AG04449 (cell line): ENCODE data around the gene CYP2S1.

ENCODE experiments used
- CTCF ChIA-PET: fragments of 350-600 bp; formaldehyde crosslinking; extraction: SDS; loops from one replicate; lab custom pipeline; 2021; ENCODE audit warnings: antibody characterized with exemption; lab: Yijun Ruan, JAX
- POLR2A ChIA-PET: fragments of 400-600, 350-600 bp; formaldehyde crosslinking; extraction: SDS; loops from one replicate; lab custom pipeline; 2020; ENCODE audit warnings: antibody characterized with exemption, inconsistent platforms; lab: Yijun Ruan, JAX
- DNase-seq: peaks from one replicate; pipeline ENCODE4 v3.0.0-alpha.2; 2010; ENCODE audit warnings: low read depth, low spot score
- H3K4me3 ChIP-seq: 2 replicates; pipeline ENCODE4 v1.5.1; 2011; ENCODE audit warnings: low read depth, mild to moderate bottlenecking, control low read depth, low read length
- TF ChIP-seq, protein P1 (sequence below): IDR thresholded peaks from one replicate; pipeline ENCODE4 v1.5.1; 2011; ENCODE audit warnings: mild to moderate bottlenecking, moderate library complexity, low read length, control low read depth, inconsistent platforms; ENCODE audit not compliant: insufficient read depth; ENCODE audit errors: missing control alignments

The CYP2S1 gene

DNA sequence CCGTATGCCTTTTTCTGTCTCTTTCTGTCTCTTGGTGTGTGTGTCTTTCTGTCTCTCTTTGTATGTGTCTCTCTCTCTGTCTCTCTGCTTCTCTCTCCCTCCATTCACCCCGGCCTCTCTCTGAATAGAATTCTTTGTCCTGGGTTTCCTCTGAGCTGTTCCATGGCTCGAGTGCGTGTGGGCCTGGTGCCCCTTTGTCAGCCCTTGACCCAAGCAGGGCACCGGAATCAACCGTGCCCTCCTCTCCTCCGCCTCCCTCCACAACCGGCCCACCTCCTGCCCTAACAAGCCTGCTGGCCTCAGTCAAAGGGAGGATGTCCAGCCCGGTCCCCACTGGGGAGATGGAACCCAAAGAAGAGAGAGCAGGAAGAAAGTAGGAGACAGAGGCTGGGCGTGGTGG, 29.2 kb downstream of the CYP2S1 start:
- TF ChIP-seq, protein P1, sequence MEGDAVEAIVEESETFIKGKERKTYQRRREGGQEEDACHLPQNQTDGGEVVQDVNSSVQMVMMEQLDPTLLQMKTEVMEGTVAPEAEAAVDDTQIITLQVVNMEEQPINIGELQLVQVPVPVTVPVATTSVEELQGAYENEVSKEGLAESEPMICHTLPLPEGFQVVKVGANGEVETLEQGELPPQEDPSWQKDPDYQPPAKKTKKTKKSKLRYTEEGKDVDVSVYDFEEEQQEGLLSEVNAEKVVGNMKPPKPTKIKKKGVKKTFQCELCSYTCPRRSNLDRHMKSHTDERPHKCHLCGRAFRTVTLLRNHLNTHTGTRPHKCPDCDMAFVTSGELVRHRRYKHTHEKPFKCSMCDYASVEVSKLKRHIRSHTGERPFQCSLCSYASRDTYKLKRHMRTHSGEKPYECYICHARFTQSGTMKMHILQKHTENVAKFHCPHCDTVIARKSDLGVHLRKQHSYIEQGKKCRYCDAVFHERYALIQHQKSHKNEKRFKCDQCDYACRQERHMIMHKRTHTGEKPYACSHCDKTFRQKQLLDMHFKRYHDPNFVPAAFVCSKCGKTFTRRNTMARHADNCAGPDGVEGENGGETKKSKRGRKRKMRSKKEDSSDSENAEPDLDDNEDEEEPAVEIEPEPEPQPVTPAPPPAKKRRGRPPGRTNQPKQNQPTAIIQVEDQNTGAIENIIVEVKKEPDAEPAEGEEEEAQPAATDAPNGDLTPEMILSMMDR: no peak
- POLR2A ChIA-PET: interaction anchor here (1.6 to 2.5 kb wide), 2 partner anchors 11 to 42 kb away, joined by 3 to 18 read pairs; partner anchors contain the start of gene HNRNPUL1
- peak overlapping the region; percentile 25 for H3K4me3 ChIP-seq
- CTCF ChIA-PET: interaction anchor here (1.7 to 2.4 kb wide), 2 partner anchors 40 to 86 kb away, joined by 4 to 8 read pairs; no protein-coding TSS in a partner anchor
- DNase-seq: no peak

DNA sequence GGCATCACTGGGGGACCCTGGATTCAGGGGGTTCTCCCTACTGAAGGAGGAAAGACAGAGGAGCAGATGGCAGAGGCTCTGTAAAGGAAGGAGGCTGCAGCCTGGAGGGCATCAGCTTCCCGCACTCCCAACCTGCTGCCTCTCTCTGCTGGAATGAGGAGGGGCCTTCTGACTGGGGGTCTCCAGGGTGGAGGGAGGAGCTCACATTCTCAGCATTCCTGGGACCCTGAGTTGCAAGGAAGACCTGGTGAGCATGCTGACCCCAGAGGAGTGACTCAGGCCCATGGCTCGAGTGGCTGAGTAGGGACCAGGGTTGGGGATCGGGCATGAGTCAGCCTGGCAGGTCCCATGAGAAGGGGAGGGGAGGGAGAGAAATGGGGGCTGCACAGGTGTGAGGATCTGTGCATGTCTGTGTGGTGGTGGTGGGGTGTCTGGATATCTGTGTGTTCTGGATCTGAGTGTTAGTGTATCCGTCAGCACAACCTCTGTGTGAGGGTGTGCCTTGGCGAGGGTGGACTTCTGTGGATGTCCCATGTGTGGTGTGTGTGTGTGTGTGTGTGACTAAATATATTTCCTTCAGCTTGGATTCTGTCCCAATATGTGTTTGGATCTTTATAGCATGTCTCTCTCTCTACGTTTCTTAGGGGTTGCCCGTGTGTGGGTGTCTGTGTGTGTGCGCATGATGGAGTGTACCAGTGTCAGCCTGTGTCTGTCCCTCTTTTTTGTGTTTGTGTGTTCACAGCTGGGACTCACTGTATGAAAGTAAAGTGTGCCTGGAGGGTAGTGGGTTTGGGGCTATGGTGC, 30.6 kb downstream of the CYP2S1 start:
- CTCF ChIA-PET: interaction anchor here (0.8 to 4.3 kb wide), 6 partner anchors 10 to 85 kb away, joined by 3 to 24 read pairs (median 6); partner anchors contain the start of gene HNRNPUL1
- TF ChIP-seq, protein P1: no peak
- H3K4me3 ChIP-seq: peak overlapping the region; percentile 37
- POLR2A ChIA-PET: interaction anchor here (0.7 to 2.5 kb wide), 5 partner anchors 10 to 40 kb away, joined by 3 to 18 read pairs (median 3); partner anchors contain the start of gene HNRNPUL1
- DNase-seq: no peak

DNA sequence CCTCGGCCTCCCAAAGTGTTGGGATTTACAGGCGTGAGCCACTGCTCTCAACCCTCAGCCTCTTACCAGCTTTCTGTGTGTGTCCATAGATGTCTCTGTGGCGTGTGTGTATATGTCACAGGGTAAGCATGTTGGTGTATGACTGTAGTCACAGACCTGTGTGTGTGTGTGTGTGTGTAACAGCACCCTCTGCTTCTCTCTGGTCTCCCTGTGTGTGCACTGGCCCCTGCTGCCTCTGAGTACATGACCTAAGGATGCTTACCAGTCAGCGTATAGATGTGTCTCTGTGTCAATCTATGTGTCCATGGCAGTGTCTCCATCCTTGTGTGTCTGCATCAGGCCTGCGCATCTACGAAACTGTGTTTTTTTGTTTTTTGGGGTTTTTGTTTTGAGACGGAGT, 31.6 kb downstream of the CYP2S1 start:
- H3K4me3 ChIP-seq: peak overlapping the region; percentile 3; the same call in 1 of the 2 replicates
- TF ChIP-seq, protein P1: no peak
- CTCF ChIA-PET: interaction anchor here (1.0 to 4.3 kb wide), 5 partner anchors 9 to 84 kb away, joined by 3 to 24 read pairs (median 7); partner anchors contain the start of gene HNRNPUL1
- DNase-seq: no peak
- POLR2A ChIA-PET: interaction anchor here (2.5 to 4.0 kb wide), 2 partner anchors 39 kb away, joined by 18 to 28 read pairs; partner anchors contain the start of gene HNRNPUL1

DNA sequence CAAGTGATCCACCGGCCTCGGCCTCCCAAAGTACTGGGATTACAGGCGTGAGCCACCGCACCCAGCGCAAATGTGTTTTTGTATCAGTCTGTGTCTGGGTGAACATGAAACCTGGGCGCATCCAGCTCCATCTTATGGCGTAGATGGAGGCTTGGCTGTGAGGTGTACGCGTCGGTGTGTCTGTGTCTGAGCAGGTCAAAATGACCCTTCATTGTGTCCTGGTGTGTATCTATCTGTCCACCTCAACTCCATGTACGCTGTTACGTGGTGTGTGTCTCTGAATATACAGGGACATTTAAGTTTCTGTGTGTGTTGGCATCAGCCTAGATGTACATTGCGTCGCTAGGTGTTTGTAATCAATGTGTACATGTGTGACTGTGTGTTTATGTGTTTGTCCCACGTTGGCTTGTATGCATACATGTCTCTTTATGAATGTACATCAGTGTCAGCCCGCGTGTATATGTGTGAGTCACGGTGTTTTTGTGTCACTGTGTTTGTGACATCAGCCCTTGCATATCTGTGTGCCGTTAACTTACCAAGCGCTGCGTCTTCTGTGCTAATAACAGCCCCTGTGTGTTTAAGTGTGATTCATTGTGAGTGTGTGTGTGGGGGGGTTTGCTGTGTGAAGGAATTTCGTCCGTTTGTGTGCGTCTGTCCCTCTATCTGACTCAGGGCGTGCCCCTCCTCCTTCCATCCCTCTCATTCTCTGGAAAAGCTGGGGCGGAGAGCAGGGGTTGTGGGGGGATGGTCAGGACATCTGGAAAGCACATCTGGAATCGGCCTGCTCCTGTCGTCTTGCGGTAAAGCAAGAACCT, 32.4 kb downstream of the CYP2S1 start:
- POLR2A ChIA-PET: interaction anchor here (0.7 to 4.0 kb wide), 7 partner anchors 11 to 73 kb away, joined by 3 to 28 read pairs (median 3); partner anchors contain the start of gene HNRNPUL1

DNA sequence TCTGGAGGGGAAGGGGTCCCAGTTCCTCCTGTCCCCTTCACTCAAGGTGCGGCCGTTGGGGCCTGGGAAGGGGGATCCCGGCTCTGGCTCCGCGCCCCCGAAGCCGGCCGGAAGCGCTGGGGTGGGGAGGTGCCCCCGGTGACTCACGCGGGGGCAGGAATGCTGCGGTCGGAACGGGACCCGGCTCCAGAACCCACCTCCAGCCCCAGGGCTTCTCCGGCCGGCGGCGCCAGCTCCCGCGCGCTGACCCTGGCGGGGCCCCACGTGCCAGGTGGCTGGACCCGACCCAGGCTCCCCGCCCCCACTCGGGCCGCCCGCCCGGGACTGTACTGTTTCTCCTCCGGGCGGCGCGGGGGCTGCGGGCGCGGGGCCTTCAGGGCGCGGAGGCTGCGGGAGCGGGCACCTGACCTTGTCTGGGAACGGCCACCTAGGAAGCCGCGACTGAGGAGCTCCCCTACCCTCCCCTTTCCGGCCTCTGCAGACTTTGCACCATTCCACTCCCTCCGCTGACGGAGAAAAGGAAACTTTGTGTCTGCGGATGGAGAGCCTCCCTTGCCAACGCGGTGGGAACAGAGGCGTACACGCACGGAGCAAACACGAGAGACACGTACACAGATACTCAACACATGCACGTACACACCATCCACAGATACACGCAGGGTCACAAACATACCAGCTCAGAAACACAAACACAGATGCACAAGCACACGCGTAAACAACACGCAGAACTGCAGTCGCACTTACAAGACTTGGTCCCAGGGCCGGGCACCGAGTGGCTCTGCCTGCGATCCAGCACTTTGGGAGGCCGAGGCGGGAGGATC, 33.2 kb downstream of the CYP2S1 start:
- ChIA-PET CTCF (interaction anchor here (0.7 to 4.3 kb wide), 5 partner anchors 23 to 75 kb away, joined by 3 to 24 read pairs (median 3); partner anchors contain the start of gene HNRNPUL1), POLR2A (interaction anchor here (0.6 to 4.0 kb wide), 9 partner anchors 10 to 138 kb away, joined by 3 to 28 read pairs (median 3); partner anchors contain the start of genes B9D2 and HNRNPUL1)
- DNase-seq: no peak
- peak overlapping the region; percentile 47 for H3K4me3 ChIP-seq
- TF ChIP-seq, protein P1: no peak

More for the DNA sequence above, 32.4 kb downstream of the CYP2S1 start:
- DNase-seq: peak; percentile 99
- CTCF ChIA-PET: interaction anchor here (1.1 to 4.3 kb wide), 5 partner anchors 9 to 83 kb away, joined by 3 to 24 read pairs (median 7); partner anchors contain the start of gene HNRNPUL1
- TF ChIP-seq, protein P1: no peak
- H3K4me3 ChIP-seq: peak overlapping the region; percentile 47
